ENCODE results near the gene BMP10.

DNA sequence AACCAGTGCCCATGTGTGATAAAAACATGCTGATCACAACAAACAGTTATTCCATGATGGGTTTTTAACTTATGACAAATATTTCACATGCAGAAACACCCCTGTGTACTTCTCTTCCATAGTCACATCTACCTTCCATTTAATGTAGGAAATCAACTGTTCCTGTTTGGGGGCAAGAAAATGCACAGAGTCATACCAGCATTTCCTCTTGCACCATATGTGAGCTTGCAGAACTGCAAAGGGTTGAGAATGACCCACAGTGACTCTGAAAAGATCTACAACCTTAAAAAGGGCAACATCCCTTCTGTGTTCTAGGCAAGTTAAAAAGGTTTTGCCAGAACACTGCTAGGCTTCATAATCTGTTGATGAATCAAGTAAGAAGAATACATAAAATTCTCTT, 9.9 kb downstream of the BMP10 start:
- TF ChIP-seq, protein P1, sequence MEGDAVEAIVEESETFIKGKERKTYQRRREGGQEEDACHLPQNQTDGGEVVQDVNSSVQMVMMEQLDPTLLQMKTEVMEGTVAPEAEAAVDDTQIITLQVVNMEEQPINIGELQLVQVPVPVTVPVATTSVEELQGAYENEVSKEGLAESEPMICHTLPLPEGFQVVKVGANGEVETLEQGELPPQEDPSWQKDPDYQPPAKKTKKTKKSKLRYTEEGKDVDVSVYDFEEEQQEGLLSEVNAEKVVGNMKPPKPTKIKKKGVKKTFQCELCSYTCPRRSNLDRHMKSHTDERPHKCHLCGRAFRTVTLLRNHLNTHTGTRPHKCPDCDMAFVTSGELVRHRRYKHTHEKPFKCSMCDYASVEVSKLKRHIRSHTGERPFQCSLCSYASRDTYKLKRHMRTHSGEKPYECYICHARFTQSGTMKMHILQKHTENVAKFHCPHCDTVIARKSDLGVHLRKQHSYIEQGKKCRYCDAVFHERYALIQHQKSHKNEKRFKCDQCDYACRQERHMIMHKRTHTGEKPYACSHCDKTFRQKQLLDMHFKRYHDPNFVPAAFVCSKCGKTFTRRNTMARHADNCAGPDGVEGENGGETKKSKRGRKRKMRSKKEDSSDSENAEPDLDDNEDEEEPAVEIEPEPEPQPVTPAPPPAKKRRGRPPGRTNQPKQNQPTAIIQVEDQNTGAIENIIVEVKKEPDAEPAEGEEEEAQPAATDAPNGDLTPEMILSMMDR (IDR thresholded peaks at IDR 0.05): no peak
- no peak for TF ChIP-seq ZFX (IDR thresholded peaks at IDR 0.05; ENCODE audit: borderline replicate concordance)

All from 22Rv1 (cell line).